HG03175 (cell line): ENCODE results near the gene GNAI1.
"Not testable (repeated sequence)": the region's sequence is repeated elsewhere in the genome, so short reads cannot be mapped to it uniquely, and the experiment has no call there.

Experiments
- ATAC-seq: cut with Tn5 transposase; IDR thresholded peaks from one replicate; pipeline ENCODE4 v1.9.1; 2021; ENCODE audit warnings: mild to moderate bottlenecking, moderate library complexity; ENCODE audit not compliant: unreplicated experiment

GNAI1 gene

DNA sequence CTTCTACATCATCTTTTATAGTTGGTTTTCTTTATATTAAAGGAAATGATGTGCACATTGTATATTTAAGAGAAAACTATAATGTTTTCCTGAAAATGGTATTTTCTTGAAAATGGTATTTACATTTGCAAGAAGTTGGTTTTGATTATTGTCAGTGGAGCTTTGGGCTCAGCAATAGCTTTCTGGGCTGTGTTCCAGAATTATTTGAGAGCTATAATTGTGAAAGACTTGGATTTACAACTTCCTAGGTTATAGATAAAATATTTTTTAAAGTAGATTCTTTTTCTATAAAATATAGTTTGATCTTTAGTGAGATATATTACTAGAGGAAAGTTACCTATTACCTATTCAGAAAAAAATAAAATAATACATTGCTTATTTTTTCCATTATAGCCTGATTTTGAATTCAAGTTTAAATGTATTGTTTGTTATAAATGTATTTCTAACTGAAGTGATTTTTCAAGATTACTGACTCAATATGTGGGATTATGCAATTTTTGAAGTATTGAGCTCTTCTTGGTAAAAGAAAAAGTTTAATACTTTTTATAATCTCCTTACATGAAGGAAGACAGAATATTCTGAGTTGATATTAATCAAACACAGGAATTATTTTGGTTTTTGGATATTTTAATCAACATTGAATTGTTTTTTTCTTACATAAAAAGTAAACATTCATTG lies 20.2 kb downstream of the GNAI1 start:
- no peak for ATAC-seq

DNA sequence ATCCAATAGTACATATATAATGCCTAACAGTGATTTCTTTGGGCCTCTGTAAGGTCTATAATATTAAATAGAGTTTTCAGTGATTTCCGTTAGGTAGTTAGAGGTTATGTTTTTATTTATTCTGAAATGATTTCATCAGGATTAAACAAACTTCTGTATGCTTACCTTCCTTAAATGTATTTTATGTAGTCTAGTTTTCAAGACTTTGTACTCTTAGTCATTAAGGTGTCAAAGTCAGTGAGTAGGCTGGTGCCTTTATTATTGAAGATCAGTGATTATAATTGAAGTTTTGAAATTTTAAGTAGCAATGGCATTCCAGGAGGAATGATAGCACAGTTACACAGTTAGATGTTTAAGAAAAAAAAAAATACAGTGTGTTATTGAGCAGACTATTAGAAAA lies 20.7 kb downstream of the GNAI1 start:
- no peak for ATAC-seq

DNA sequence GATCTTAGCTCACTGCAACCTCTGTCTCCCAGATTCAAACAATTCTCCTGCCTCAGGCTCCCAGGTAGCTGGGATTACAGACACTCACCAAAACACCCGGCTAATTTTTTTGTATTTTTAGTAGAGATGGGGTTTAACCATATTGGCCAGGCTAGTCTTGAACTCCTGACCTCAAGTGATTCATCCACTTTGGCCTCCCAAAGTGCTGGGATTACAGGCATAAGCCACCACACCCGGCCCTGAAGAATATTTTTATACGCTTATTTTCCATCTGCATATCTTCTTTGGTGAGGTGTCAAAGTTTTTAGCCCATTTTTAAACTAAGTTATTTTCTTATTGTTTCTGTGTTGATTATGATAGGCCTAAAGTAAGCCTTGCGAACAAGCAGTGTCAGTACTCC lies 23.1 kb downstream of the GNAI1 start:
- not testable (repeated sequence) for ATAC-seq

DNA sequence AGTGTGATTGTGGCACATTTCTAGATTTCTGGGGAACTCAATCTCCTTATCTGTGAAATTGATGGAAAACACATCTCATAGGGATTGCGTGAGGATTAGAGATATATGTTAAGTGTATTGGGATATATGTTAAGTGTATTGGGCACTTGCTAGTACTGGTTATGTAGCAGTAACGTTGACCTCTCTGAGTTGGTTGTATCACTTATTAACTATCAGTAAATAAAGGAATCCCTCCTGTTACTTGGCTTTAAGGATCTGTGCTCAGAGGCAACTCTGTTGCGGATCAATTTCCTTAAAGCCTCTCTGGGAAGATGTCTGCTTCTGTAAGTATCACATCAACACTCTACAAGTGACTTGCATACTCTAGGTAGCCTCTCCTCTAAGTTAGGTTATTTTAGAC lies 25.2 kb downstream of the GNAI1 start:
- ATAC-seq: no peak

DNA sequence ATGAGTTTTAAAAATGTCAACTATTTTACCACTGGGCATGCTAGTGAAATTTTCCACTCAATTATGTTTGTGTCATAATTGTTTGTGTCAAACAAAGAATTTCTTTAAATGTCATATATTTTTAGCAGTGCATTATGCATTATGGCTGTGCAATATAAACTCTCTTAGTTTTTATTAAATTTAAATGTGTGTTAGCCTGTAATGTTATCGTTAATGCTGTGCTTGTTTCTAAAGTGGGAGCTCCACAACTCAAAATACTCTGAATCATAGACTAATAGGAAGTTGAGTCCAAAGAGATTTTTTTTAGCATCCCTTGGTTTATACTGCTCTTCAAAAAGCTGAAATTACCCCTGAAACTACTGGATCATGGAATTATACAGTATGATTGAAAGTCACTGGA lies 26.8 kb downstream of the GNAI1 start:
- ATAC-seq: no peak

DNA sequence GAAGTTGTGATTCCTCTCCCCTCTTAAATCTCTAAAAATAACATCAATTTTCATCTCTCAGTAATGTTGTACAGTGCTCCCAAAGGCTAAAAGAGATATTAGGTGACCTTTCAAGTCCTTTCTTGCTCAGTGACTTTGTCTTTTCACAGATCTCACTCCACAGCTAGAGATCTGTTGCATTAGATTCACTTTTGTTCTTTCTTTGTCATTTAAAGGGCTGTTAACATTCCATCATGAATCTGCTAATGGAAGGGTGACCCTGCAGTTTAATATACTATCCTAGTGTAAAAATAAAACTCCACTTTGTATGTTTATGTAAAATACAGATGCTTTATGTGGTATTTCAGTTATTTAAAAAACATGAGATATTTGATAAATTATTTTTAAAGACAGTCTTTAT lies 30.5 kb downstream of the GNAI1 start:
- ATAC-seq: no peak

DNA sequence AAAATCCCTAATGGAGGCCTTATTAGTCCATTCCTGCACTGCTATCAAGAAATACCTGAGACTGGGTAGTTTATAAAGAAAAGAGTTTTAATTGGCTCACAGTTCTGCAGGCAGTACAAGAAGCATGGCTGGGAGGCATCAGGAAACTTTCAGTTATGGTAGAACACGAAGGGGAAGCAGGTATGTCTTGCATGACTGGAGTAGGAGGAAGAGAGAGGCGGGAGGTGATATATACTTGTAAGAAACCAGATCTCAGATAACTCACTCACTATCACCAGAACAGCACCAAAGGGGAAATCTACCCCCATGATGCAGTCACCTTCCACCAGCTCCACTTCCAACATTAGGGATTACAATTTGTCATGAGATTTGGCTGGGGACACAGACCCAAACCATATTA lies 35.8 kb downstream of the GNAI1 start:
- ATAC-seq: no peak

DNA sequence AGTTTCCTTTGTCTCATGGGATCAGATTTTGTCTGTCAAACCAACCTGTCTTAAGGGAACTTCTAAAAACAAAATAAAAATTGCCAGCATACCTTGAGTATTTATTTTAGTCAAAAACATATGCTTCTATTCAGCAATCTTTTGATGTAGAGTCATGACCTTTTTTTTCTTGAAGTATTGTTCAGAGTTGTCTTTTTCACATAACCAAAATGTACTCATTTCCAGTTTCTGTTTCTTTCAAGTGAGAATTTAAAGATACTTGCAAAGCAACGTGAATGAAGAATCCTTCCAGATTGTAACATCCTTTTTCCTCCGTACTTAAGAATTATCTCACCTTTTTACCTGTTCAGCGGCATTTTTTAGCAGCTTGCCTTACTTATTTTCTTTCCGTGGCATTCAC lies 37.8 kb downstream of the GNAI1 start:
- no peak for ATAC-seq

DNA sequence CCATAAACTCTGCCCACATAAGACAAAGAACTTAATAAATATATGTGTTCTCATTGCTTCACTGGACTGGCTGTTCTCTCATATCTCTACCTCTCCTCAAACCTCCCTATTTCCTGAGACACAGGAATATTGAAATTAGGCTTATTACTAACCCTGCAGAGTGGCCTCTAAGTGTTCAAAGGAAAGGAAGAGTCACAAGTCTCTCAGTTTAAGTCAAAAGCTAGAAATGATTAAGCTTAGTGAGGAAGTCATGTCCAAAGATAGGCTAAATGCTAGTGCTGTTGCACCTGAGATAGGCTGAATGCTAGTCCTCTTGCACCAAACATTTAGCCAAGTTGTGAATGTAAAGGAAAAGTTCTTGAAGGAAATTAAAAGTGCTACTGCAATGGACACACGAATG lies 41.1 kb downstream of the GNAI1 start:
- ATAC-seq: no peak

DNA sequence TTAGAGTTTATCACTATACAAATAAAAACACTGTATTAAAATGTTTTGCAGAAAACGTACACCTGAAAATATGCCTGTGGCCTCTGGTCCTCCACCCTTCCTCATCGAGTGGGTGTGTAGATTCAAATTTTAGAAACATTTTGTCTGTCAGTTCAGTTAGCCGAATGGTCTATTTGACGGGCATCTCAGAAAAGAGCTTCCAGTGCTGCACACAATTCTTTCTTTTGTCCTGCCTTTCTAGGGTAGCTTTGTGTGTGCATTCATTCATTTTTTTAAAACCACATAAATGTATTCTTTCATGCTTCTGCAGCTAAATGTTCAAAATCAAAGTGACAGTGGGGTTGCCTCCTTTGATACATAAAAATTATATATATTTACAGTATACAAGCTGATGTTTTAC lies 46.8 kb downstream of the GNAI1 start:
- ATAC-seq: no peak

DNA sequence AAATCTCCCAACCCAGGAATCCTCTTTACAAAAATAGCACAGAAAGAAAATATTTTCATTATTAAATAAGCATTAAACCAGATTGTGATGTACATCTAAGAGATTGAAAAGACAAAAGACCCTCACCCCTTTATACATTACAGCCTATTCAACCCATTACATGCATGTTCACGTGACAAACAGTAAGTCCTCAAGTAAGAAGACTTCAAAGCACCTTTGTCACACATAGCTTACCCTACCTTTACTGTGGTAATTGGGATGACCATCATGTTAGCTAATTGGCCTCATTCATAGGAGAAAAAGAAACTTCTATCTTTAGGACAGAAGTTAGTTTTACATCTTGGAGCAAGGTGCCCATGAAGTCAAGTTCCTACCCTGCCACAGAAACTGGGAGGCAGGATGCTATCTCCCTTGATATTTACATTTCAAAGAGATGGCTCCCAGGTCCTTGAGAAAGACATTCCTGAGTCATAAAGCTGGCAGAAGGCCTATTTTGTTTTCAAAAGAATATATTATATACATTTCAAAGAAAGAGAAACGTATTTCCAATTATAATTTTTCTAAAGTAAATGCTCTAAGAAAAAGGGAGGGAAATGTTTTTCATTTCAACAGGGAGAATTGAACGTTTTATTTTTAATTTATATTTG lies 48.1 kb downstream of the GNAI1 start:
- no peak for ATAC-seq

DNA sequence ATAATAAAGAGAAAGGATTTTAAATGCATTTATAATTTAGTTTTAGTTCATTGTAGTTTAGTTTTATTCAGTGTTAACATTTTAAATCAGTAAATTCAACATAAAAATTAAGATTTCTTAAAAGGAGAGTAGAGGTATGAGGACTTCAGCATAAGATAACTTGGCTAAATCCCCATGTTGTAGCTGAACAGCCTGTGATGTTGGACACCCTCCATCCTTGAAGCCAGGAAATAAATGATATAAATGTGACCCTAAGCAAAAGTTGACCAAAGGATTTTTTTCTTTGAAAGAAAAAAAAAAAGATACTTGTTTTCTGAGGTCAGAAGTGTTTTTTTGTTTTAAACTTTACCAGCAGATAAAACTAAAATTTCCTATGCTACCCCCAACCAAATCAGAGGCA lies 48.7 kb downstream of the GNAI1 start:
- ATAC-seq: no peak

DNA sequence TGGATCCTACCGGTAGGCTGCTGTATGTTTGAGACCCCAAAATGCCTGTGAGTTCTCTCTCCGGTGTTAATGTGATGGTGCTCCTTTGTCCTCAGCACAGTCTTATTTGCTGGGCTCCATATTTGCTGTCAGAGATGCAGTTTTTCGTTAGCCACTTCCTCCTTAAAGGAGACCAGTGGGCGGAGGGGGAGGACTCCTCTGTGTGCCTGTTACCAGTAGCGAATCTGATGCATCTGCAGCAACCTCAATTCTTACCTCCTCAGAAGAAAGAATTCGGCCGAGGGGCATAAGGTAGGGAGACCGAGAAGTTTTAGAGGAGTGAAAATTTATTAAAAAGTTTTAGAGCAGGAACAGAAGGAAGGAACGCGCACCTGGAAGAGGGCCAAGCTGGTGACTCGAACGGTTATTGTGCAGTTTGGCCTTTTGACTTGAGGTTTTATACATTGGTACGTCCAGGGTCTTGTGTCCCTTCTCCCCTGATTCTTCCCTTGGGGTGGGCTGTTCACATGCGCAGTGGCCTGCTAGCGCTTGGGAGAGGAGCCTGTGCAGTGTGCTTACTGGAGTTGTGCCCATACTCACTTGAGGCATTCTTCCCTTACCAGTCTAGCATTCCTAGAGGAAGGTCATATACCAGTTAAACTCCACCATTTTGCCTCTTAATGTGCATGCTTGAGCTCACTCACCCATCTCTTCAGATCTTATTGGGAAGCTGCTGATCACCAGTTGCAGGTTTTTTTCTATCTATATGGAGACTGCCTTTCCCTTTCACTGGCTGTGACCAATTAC lies 49.5 kb downstream of the GNAI1 start:
- no peak for ATAC-seq

DNA sequence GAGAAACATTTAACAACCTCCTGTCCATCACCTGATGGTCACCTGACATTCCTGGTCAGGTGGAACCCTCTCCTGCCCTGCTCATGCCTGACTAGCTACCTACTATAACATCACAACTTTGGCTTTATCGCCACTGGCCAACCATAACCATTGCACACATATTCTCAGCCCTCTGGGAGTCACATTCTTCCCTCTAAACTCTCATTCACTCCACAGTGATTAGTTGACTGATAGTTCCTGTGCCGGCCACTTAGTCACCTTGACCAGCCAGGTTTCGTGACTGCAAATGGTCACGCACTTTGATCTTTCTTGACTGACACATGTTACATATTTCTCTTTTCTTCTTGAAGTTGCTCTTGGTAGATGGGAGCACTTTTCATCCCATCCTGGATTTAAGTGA lies 50.1 kb downstream of the GNAI1 start:
- ATAC-seq: no peak

DNA sequence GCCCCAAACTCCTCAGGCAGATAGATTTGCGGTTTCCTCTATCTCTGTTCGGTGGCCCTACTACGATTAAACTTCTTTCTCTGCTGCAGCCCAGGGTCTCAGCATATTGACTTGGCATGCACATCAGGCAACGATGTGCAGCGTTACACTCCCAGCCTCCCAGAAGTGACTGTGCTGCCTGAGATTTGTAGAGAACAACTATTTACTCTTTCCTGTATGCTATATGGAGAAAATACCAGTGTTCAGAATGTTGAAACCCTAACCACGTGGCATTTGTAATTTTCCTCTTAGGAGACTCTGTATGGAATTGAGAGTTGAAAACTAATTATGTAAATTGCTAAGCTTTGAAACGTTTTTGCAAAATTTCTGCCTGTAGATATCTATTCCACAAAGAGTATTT lies 50.9 kb downstream of the GNAI1 start:
- ATAC-seq: no peak

DNA sequence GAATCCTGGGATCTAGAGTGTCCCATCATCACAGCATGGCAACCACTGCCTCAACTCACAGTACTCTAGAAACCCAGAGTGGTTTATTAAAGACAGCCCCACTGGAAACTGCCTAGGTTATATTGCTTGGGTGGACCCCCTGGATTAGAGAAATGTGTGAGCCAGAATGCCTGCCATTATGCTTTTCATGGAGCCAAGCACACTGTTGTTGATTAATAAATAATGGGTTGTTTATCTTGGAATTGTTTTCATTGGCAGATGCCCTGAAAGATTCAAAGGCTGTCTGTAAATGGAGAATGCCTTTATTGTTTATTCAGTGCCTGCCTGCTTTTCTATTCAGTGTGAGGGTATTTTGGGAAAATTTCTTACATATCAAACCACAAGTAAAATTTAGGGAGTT lies 52.1 kb downstream of the GNAI1 start:
- no peak for ATAC-seq

DNA sequence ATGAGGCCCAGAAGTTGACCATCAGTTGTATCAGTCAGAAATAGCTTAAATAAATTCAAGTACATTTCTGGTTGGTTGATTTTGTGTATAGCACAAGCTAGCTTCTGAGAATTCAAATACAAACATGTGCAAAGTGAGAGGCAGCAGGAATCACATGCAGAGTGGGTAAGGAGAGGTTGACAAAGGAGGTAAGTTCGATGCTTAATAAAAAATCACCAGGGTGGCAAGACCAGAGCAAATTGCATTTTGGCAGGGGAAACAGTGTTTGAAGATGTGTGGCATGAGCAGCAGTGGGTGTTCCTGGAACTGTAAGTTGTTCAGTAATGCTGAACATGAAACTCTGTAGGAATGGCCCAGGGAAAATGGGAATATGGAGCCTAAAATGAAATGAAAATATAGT lies 52.6 kb downstream of the GNAI1 start:
- ATAC-seq: no peak

DNA sequence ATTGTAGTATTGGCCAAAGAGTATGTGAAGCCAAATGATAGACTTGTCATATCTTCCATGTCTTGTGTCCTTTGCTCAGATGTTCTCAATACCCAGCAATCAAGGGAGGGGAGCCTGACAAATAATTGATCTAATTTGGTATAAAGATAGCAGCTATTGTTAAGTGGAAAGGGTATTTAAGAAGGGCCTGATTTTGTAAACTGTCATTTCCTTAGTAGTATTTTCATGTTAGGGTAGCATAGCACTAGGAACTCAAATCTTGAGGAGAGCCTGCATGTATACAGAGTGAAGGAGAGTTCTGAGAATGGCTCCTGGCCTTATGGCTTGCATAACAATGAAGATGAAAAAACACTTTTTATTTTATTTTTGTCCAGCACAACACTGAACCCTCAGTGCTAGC lies 53.1 kb downstream of the GNAI1 start:
- ATAC-seq: no peak

DNA sequence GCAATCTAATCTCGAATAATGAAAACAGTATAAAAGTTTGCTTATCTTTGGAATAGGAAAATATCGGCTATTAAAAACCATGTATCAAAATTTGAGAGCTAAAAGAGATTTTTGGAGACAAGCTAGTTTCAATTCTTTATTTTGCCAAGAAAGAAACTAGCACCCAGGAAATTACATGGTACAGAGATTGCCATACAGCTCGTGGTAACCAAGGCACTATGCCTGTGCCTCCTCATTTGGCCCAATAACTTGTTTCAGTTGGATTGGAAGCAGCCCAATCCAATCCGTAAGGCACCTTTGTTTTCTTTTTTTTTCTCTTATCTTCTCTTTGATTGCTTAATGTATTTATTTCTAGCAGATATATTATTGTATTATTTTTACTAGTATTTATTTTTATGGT lies 55.0 kb downstream of the GNAI1 start:
- no peak for ATAC-seq

DNA sequence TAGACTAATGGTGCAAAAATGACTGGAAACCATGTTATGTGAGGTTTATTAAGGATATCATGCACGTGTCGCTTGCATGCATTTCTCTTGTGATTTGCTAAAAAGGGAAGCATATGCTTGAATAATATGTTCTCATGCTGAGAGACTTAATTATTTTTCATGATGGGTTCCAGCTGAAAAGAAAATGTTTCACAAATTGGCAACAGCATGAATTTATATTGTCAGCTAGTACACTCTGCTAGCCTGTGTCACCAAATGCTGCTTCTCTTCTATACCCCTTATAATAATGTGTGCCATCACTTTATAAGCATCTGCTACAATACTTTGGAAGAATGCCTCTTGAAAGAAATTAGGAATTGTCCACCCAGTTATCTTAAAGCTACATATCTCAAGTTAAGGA lies 63.0 kb downstream of the GNAI1 start:
- no peak for ATAC-seq

DNA sequence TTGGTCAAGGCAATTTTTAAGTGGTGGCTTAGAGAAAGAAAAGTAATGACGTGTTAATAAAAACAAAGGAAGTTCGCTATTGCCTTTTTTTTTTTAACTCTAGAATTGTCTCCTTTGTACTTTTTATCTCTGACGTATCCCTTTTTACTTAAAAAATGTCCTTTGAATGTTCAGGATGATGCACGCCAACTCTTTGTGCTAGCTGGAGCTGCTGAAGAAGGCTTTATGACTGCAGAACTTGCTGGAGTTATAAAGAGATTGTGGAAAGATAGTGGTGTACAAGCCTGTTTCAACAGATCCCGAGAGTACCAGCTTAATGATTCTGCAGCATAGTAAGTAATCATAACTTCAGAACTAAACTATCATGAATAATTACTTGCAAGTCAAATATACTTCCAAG lies 64.4 kb downstream of the GNAI1 start:
- no peak for ATAC-seq

DNA sequence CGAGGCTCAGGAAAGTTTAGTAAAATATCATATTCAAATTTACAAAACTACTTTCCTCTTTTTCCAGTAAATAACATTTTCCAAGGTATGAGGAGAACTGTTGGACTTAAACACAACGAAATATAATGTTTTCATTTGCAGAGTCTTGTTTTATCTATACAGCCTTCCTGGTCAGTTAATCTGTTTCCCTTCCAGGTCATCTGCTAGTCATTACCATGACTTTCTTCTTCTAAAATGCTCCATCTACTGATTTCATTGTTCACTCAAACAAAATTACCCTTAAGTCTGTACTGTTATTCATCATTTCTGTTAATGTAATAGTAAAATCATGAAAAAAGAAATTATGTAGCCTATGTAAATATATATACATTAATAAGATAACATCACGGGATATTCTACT lies 69.8 kb downstream of the GNAI1 start:
- ATAC-seq: no peak
